DND-41 (cell line): ENCODE data around the gene SLX4.

Source experiments
- ATAC-seq: fragments of 200-7000 bp; cut with Tn5 transposase; 3 replicates; pipeline ENCODE4 v1.9.1; 2021; ENCODE audit warnings: low read depth; ENCODE audit not compliant: insufficient read depth
- DNase-seq: peaks from one replicate; pipeline ENCODE4 v3.0.0-alpha.2; 2020
- H2AFZ ChIP-seq: 2 replicates; pipeline ENCODE4 v1.6.0; 2012; ENCODE audit warnings: low read depth, low read length
- H3K27ac ChIP-seq: 2 replicates; pipeline ENCODE4 v1.5.1; 2012; ENCODE audit warnings: low read length, inconsistent platforms
- H3K27me3 ChIP-seq: fragments of 200-600 bp; sonication (generic); 2 replicates; pipeline ENCODE4 v1.6.0; 2012; ENCODE audit warnings: low read length, mild to moderate bottlenecking, inconsistent platforms; ENCODE audit not compliant: insufficient read depth, poor library complexity
- H3K36me3 ChIP-seq: 2 replicates; pipeline ENCODE4 v1.5.1; 2012; ENCODE audit warnings: low read length, inconsistent platforms; ENCODE audit not compliant: insufficient read depth
- H3K4me1 ChIP-seq: 2 replicates; pipeline ENCODE4 v1.5.1; 2012; ENCODE audit warnings: mild to moderate bottlenecking, low read length; ENCODE audit not compliant: insufficient read depth
- H3K4me2 ChIP-seq: 2 replicates; pipeline ENCODE4 v1.6.0; 2012; ENCODE audit warnings: mild to moderate bottlenecking, moderate library complexity, low read length, inconsistent platforms; ENCODE audit not compliant: insufficient read depth
- H3K4me3 ChIP-seq, 2 experiments: fragments of 200-600 bp in 1 of 2; shearing (Covaris generic) in 1 of 2; 2 replicates each; pipeline ENCODE4 v1.5.1; 2012 to 2016; ENCODE audit warnings: inconsistent platforms in 2 of 2, low read length in 2 of 2, mild to moderate bottlenecking in 2 of 2, low read depth in 1 of 2, moderate library complexity in 1 of 2
- H3K79me2 ChIP-seq: 2 replicates; pipeline ENCODE4 v1.6.0; 2012; ENCODE audit warnings: low read length, inconsistent platforms; ENCODE audit not compliant: insufficient read depth
- H3K9ac ChIP-seq: 2 replicates; pipeline ENCODE4 v1.6.0; 2012; ENCODE audit warnings: low read depth, mild to moderate bottlenecking, inconsistent platforms, low read length, moderate library complexity
- H3K9me3 ChIP-seq: 2 replicates; pipeline ENCODE4 v1.5.1; 2012; ENCODE audit warnings: low read length, moderate library complexity, mild to moderate bottlenecking, inconsistent platforms; ENCODE audit not compliant: insufficient read depth, severe bottlenecking
- H4K20me1 ChIP-seq: 2 replicates; pipeline ENCODE4 v1.6.0; 2012; ENCODE audit warnings: low read length; ENCODE audit not compliant: insufficient read depth
- EZH2 ChIP-seq: IDR thresholded peaks from 3 replicates; pipeline ENCODE4 v1.6.1; 2012; ENCODE audit warnings: borderline replicate concordance, low read depth, mild to moderate bottlenecking, moderate library complexity, low read length, inconsistent platforms; ENCODE audit not compliant: severe bottlenecking
- TF ChIP-seq, protein P1 (sequence below): IDR thresholded peaks from 2 replicates; pipeline ENCODE4 v1.5.1; 2012; ENCODE audit warnings: borderline replicate concordance, low read length, moderate library complexity, mild to moderate bottlenecking; ENCODE audit not compliant: poor library complexity, severe bottlenecking; ENCODE audit errors: extremely low read depth

Gene SLX4

DNA sequence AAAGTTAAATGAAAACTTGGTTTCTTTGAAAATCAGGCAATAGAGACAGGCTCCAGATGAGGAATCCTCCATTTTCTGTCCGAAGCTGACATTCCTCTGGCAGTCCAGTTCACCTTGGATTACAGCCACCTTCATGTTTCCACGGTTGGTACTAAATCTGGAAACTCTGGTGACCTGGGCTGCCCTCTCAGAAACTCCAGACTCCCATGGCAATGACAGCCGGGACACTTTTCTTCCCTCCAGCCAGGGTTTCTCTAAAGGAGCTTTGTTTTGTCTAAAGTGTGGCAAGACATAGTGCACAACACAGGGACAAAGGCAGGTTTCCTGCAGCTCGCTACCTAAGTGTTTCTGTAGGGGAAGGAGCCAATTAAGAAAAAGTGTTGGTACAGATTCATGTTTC lies 74.6 kb downstream of the SLX4 start:
- no peak overlapping the region for H3K4me3 ChIP-seq
- TF ChIP-seq, protein P1, sequence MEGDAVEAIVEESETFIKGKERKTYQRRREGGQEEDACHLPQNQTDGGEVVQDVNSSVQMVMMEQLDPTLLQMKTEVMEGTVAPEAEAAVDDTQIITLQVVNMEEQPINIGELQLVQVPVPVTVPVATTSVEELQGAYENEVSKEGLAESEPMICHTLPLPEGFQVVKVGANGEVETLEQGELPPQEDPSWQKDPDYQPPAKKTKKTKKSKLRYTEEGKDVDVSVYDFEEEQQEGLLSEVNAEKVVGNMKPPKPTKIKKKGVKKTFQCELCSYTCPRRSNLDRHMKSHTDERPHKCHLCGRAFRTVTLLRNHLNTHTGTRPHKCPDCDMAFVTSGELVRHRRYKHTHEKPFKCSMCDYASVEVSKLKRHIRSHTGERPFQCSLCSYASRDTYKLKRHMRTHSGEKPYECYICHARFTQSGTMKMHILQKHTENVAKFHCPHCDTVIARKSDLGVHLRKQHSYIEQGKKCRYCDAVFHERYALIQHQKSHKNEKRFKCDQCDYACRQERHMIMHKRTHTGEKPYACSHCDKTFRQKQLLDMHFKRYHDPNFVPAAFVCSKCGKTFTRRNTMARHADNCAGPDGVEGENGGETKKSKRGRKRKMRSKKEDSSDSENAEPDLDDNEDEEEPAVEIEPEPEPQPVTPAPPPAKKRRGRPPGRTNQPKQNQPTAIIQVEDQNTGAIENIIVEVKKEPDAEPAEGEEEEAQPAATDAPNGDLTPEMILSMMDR = no peak
- no peak for TF ChIP-seq EZH2
- no peak overlapping the region for H3K9ac ChIP-seq
- H3K27ac ChIP-seq = no peak overlapping the region
- H4K20me1 ChIP-seq = no peaks in the 10 kb centered on the region
- DNase-seq (no peak), ATAC-seq (no peak)
- H2AFZ ChIP-seq = no peak overlapping the region
- H3K27me3 ChIP-seq = no peaks in the 10 kb centered on the region
- no peaks in the 10 kb centered on the region for H3K79me2 ChIP-seq
- peaks cover 23% of the 10 kb centered on the region for H3K36me3 ChIP-seq
- H3K4me2 ChIP-seq = no peak overlapping the region
- H3K9me3 ChIP-seq = no peaks in the 10 kb centered on the region
- no peaks in the 10 kb centered on the region for H3K4me1 ChIP-seq

DNA sequence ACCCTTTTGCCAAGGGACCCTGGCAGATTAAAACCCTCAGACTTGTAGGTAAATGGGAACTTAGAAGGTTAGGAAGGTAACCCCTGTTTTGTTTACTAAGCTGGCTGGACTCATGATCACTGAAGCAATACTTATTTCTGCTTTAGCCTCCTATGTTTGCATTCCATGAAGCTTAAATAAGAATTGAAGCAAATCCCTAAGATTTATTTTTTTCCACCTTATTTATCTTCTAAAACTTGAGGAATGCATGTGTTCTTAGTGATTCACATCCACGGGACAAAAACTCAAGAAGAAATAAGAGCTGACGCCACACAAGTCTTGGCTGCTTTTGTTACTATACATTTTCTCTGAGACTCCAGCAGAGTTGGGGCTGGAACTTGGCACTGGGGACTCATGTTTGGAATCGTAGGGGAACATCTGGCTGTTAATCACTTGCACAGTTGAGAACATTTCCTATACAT lies 75.1 kb downstream of the SLX4 start:
- no peak overlapping the region for H2AFZ ChIP-seq
- H3K4me3 ChIP-seq = no peak overlapping the region
- TF ChIP-seq EZH2 = no peak
- TF ChIP-seq, protein P1 = no peak
- no peaks in the 10 kb centered on the region for H3K27me3 ChIP-seq
- H4K20me1 ChIP-seq = no peaks in the 10 kb centered on the region
- H3K4me1 ChIP-seq = no peaks in the 10 kb centered on the region
- no peak overlapping the region for H3K9ac ChIP-seq
- H3K36me3 ChIP-seq = peaks cover 18% of the 10 kb centered on the region
- no peaks in the 10 kb centered on the region for H3K9me3 ChIP-seq
- no peak overlapping the region for H3K4me2 ChIP-seq
- no peaks in the 10 kb centered on the region for H3K79me2 ChIP-seq
- H3K27ac ChIP-seq = no peak overlapping the region
- DNase-seq = no peak
- no peak for ATAC-seq

DNA sequence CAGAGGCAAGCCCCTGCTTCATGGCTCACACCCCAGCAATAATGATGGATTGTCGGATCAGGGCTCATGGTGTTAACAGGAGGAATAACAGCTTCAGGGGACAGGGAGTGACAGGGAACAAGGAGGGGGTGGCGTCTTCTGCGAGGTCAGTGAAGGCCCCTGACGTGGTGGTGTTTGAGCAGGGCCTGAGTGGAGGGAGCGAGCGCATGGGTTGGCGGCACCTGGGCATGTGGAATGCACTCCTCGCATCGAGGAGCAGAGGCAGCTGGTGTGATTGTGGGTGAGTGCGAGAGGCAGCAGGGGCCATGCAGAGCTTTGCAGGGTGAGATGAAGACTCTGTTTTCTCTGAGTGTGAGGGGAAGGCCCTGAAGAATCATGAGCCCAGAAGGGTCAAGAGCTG lies 77.3 kb downstream of the SLX4 start:
- Histone ChIP-seq H3K9me3 (no peaks in the 10 kb centered on the region), H3K4me3 (no peak overlapping the region), H3K4me2 (no peak overlapping the region), H3K27me3 (no peaks in the 10 kb centered on the region), H2AFZ (no peak overlapping the region), H3K27ac (no peak overlapping the region), H3K79me2 (no peaks in the 10 kb centered on the region), H3K36me3 (peaks cover 17% of the 10 kb centered on the region), H3K4me1 (no peaks in the 10 kb centered on the region), H4K20me1 (no peaks in the 10 kb centered on the region), H3K9ac (no peak overlapping the region)
- no peak for TF ChIP-seq EZH2
- TF ChIP-seq, protein P1 = no peak
- ATAC-seq (no peak), DNase-seq (no peak)

DNA sequence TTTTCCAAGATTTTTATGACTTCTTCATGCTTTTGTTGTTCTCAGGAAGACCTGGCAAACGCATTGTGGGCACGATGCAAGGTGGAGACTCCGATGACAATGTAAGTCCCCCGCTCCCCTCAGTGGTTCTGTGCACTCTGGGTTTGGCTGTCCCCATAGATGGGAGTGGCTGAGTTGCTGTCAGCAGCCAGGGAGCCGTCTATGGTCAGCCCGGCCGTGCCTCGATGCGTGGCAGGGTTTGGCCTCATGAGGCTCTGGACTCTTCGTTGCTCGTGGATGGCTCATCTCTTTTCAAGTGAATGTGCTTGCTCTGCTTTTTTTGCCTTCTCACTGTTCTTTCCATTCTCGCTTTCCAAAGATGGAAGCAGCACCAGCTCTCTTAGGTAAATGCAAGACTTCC lies 78.7 kb downstream of the SLX4 start:
- Histone ChIP-seq H2AFZ (no peak overlapping the region), H4K20me1 (no peaks in the 10 kb centered on the region), H3K4me3 (no peak overlapping the region), H3K4me2 (no peak overlapping the region), H3K79me2 (no peaks in the 10 kb centered on the region), H3K36me3 (peaks cover 20% of the 10 kb centered on the region), H3K4me1 (no peaks in the 10 kb centered on the region), H3K9ac (no peak overlapping the region), H3K9me3 (no peaks in the 10 kb centered on the region), H3K27me3 (no peaks in the 10 kb centered on the region), H3K27ac (no peak overlapping the region)
- DNase-seq (no peak), ATAC-seq (no peak)
- TF ChIP-seq, protein P1 = no peak
- no peak for TF ChIP-seq EZH2
